HG03045 (cell line): ENCODE measurements around the gene SLC6A7.
"Not testable (repeated sequence)": the region's sequence is repeated elsewhere in the genome, so short reads cannot be mapped to it uniquely, and the experiment has no call there.

Experiments
- ATAC-seq: cut with Tn5 transposase; IDR thresholded peaks from one replicate; pipeline ENCODE4 v1.9.1; 2021; ENCODE audit warnings: mild to moderate bottlenecking, moderate library complexity; ENCODE audit not compliant: unreplicated experiment

SLC6A7 gene

DNA sequence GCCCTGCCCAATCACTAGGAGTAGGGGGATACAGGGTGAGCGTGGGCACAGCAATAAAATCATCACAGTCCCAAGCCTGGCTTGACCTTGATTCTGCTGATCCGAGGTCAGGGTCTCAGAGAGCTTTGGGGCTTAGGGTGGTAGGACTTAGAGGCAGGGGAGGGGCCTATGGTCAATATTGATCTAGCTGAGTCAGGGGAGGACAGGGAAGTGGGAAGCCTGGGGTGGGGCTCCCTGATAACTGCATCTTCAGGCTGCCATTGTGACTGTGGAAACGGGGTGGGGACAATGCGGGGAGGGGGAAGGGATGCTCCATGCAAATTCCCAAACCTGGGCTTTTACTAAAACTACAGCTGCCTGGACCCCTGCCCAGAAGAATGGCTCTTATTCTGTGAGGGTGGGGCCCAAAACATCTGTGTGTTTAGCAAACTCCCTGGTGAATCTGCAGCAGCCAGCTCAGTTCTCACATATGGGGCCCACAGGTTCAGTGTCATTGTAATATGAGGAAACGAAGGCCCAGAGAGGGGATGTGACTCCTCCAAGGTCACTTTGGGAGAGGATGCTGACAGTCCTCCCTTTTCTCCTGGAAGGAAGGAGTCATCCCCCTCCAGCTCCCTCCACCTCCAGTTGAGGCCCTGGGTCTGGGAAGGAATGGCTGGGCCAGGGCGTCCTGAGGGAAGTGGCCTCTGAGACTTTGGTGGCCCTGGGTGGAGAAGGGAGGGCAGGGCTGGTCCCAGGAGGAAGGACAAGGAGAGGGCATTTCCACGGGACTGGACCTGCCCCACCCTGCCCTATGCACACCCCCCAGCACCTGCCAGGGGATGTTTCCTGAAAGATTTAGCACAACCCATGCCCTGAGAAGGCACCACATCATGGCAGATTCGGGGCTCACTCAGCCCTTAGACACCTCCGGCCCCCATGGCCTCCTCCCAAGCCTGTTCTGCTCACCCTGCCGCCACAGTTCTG is 26.4 kb downstream of the SLC6A7 start:
- ATAC-seq, result no peak

DNA sequence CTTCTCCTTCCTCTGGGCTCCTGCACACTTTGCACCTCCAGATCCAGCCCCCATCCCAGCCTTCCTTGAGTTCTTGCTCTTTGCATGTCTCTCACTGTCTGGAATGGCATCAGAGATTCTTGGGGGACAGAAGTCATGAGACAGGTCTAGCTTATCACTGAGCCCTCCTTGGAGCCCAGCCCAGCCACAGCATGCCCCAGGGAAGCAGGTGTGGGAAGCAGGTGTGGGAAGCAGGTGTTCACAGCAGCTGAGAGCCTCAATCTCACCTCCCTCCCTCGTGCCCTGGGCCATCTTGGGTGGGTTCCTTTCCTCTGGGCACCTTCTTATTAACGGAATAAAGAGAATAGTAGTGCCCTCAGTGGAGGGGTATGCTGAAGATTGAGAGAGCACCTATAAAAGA is 27.2 kb downstream of the SLC6A7 start:
- ATAC-seq, result no peak

- peak; percentile 77 for ATAC-seq
Measured at GRCh38 chr5:150217873-150218692, 28.2 kb downstream of the SLC6A7 start.

GRCh38 chr5:150218693-150219035 is 28.8 kb downstream of the SLC6A7 start:
- no peak for ATAC-seq

GRCh38 chr5:150219142-150219541 is 29.3 kb downstream of the SLC6A7 start:
- ATAC-seq, result no peak

GRCh38 chr5:150219861-150220260 is 30.0 kb downstream of the SLC6A7 start:
- ATAC-seq, result no peak

DNA sequence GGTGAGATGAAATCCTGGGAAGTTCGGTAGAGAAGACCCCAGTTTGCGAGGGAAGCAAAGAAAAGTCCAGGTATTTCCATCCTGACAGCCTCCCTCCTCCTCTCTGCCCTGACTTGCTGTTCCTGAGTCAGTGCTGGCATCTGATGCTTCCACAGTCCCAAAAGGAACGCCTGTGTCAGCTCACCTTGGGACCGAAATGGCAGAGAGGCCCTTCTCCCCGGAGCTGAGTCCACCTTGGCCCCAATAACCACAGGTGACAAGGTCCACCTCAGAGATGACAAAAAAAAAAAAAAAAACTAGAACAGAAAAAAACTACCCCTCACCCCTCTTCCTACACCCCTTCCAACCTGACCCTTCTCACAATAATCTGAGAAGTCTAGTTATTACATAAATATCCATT is 31.6 kb downstream of the SLC6A7 start:
- no peak for ATAC-seq

- ATAC-seq, result no peak
Measured at GRCh38 chr5:150222906-150223305, 33.0 kb downstream of the SLC6A7 start.

GRCh38 chr5:150223474-150223873 is 33.6 kb downstream of the SLC6A7 start:
- no peak for ATAC-seq

GRCh38 chr5:150224483-150225027 is 34.7 kb downstream of the SLC6A7 start:
- no peak for ATAC-seq

GRCh38 chr5:150227036-150227435 is 37.2 kb downstream of the SLC6A7 start:
- ATAC-seq, result no peak

DNA sequence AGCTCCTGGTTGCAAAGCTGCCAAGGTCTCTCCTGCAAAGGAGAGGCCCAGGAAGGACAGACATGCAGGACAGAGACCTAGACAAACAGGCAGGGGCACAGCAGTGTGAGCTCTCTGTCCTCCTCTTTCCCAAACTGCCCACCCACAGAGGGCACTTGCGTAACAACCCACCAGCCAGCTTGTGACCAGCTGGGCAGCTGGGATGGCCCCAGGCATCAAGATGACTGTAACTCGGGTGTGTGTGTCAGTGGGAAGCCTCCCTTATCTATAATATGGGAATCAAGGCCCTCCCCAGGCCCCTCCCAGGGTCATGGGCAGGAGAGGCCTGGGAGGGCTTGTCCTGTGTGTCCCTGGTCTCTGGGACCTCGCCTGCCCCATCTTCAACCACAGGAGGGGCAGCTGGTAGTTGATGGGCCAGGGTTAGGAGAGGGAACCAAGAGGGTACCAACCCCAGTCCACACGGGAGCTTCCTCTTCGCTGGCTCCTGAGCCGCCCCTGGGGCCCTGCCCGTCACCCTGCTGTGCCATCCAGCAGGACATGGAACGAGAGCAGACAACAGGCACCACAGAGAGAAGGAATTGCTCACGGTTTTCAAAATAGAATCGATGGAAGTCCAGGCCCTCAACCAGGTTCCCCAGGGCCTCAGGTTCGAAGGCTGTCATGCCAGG is 37.9 kb downstream of the SLC6A7 start:
- no peak for ATAC-seq

- no peak for ATAC-seq
Measured at GRCh38 chr5:150229571-150229970, 39.7 kb downstream of the SLC6A7 start.

DNA sequence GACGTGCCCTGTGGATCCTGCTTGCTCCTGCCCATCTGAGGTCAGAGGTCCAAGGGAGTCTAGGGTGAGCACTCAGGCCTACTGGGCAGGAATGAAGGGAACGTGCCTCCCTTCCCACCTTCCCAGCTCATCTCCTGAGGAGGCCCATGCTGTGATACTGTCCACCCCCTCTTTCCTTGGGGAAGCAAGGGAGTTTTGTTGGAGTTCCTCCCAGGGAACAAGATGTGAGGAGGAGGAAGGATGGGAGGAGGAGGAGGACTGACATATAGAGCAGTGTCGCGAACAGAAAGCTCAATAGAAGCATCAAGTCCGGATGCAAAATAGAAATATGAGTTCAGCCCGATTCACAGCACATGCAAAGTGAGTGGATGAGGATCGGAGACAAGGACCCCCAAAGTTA is 41.0 kb downstream of the SLC6A7 start:
- ATAC-seq, result no peak

DNA sequence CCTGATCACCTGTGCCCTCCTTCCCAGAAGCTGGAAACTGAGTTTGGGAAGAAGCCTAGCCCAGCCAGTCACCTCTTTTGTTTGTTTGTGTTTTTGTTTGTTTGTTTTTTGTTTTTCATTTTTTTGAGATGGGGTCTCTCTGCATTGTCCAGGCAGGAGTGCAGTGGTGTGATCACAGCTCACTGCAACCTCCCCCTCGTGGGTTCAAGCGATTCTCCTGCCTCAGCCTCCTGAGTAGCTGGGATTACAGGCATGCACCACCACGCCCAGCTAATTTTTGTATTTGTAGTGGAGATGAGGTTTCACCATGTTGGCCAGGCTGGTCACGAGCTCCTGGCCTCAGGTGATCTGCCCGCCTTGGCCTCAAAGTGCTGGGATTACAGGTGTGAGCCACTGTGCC is 43.8 kb downstream of the SLC6A7 start:
- ATAC-seq, result not testable (repeated sequence)

DNA sequence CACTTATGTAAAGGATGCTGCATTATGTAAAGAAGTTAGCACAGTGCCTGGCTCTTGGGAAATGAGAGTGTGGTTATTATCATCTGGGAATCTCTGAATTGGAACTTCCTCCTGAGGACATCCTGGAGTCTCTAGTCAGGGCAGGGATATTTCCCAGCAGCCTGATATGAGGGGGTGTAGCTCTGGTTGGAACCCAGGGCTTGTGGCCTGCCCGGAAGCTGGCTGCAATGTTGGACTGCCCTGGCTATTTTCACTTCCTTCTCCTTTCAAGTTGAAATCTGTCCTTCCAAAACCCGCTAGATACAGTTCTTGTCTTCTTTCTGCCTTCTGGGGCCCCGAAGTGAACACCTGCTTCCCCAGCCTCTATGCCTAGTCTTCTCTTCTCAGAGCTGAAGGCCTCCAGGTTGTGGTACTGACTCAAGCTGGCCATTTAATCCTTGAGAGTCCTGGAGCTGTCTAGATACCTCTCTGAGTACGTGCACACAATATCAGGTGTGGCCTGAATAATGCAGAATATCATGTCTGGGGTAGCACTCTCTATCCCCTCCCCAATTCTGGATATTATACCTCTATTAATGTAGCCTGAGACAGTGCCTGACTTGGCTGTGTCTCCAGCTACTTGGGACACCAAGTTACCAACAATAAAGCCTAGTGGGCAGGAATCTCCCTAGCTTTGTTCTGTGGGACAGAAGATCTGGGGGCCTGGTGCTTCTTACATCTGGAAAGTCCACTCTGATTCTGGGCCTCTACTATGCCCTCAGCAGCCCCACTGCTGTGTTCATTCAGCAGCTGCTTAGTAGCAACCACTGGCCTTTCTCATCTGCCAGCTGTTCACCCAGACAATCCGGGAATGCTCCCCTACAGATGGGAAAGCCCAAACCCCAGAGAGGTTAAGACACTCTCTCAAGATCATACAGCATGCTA is 45.0 kb downstream of the SLC6A7 start:
- ATAC-seq, result no peak

GRCh38 chr5:150235500-150235854 is 45.6 kb downstream of the SLC6A7 start:
- ATAC-seq, result no peak

DNA sequence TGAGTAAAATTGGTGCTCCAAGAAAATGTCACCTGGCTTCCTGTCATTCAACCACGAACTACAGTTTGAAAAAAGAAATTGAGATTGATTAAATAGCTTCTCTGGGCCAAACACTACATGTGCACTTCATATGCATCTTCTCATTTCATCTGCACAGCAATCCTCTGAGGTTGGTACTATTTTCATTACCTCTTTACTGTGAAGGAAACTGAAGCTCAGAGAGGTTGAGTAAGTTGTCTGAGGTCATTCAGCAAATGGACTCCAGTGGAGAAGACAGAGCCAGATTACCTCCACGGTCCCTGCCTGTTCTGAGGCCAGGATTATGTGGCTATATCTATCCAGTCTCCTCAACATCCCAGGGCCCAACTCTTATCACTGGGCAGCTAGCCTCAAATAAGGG is 46.5 kb downstream of the SLC6A7 start:
- no peak for ATAC-seq

DNA sequence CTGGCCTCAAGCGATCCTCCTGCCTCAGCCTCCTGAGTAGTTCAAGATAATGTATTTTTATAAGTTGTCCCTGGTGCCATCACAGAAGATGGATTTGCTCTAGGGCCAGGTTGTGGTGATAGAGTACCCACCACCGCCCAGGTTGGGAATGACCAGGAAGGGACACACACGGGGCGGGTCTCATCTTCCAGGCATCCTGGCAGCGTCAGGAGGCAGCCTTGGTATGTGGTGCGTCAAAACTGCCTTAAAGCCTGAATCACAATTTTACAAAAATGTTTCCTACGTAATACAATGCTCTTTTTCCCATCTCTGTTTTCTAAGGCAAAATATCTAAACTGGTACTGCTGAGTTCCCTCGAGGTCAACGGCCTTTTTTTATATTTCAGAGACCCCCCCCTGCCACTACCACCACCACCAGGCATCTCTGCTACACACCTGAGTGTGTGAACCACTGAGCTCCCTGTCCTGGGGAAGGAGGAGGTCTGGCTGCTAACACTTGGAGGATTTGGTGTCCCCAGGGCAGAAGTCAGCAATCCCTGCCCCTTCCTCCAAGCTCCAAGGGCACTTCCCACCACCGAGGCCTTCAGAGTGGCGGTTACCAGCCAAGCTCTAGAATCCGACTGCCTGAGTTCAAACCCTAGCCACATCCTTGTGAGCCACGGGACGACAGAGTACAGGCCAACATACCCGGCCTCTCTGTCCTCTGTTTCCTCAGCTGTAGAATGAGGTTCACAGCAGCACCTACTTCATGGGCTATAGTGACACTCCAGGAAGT is 47.3 kb downstream of the SLC6A7 start:
- ATAC-seq, result no peak
